GM19035 (cell line): Measurements from ENCODE around the gene NOL9.
"Not testable (repeated sequence)": the region's sequence is repeated elsewhere in the genome, so short reads cannot be mapped to it uniquely, and the experiment has no call there.

Experiments used
- ATAC-seq: cut with Tn5 transposase; IDR thresholded peaks from one replicate; pipeline ENCODE4 v1.9.1; 2021; ENCODE audit not compliant: unreplicated experiment

Gene NOL9

GRCh38 chr1:6574025-6574620 is 19.8 kb upstream of the NOL9 start:
- no peak for ATAC-seq

- ATAC-seq, result no peak
Observed at GRCh38 chr1:6572653-6573383, 18.5 kb upstream of the NOL9 start.

GRCh38 chr1:6570987-6571386 is 16.7 kb upstream of the NOL9 start:
- no peak for ATAC-seq

- ATAC-seq, result no peak
Observed at GRCh38 chr1:6570100-6570499, 15.8 kb upstream of the NOL9 start.

GRCh38 chr1:6569033-6569432 is 14.7 kb upstream of the NOL9 start:
- no peak for ATAC-seq

- no peak for ATAC-seq
Observed at GRCh38 chr1:6560267-6560666, 6.0 kb upstream of the NOL9 start.

GRCh38 chr1:6559161-6559560 is 4.8 kb upstream of the NOL9 start:
- ATAC-seq, result not testable (repeated sequence)

GRCh38 chr1:6557597-6557996 is 3.3 kb upstream of the NOL9 start:
- no peak for ATAC-seq

GRCh38 chr1:6554907-6555778 is 830 bp upstream of the NOL9 start, which contains the start of gene TAS1R1:
Gene TAS1R1, plus strand, starts transcription at chr1:6555307. Its CDS starts 67 bp downstream, at chr1:6555374.
- ATAC-seq, result no peak

- no peak for ATAC-seq
Observed at GRCh38 chr1:6547301-6547700, 7.0 kb downstream of the NOL9 start.

GRCh38 chr1:6546326-6546725 is 8.0 kb downstream of the NOL9 start:
- ATAC-seq, result no peak

- no peak for ATAC-seq
Observed at GRCh38 chr1:6545276-6546112, 8.8 kb downstream of the NOL9 start.

GRCh38 chr1:6544831-6545230 is 9.5 kb downstream of the NOL9 start:
- ATAC-seq, result no peak

GRCh38 chr1:6538956-6539355 is 15.4 kb downstream of the NOL9 start:
- no peak for ATAC-seq

GRCh38 chr1:6536291-6536690 is 18.0 kb downstream of the NOL9 start:
- ATAC-seq, result no peak

GRCh38 chr1:6535214-6535613 is 19.1 kb downstream of the NOL9 start:
- ATAC-seq, result no peak

- no peak for ATAC-seq
Observed at GRCh38 chr1:6534248-6534822, 20.0 kb downstream of the NOL9 start.

GRCh38 chr1:6531996-6532395 is 22.3 kb downstream of the NOL9 start:
- no peak for ATAC-seq

- ATAC-seq, result no peak
Observed at GRCh38 chr1:6530504-6531160, 23.7 kb downstream of the NOL9 start.

GRCh38 chr1:6528492-6528891 is 25.8 kb downstream of the NOL9 start:
- ATAC-seq, result no peak
